ENCODE measurements around the gene RANBP6. TPM values are rescaled to one million over a fixed set of nuclear protein-coding genes. Genes with fewer than 3 reads are reported as not detected.

Gene RANBP6
- 27.2 and 29.2 TPM in 2 replicates for total RNA-seq

DNA sequence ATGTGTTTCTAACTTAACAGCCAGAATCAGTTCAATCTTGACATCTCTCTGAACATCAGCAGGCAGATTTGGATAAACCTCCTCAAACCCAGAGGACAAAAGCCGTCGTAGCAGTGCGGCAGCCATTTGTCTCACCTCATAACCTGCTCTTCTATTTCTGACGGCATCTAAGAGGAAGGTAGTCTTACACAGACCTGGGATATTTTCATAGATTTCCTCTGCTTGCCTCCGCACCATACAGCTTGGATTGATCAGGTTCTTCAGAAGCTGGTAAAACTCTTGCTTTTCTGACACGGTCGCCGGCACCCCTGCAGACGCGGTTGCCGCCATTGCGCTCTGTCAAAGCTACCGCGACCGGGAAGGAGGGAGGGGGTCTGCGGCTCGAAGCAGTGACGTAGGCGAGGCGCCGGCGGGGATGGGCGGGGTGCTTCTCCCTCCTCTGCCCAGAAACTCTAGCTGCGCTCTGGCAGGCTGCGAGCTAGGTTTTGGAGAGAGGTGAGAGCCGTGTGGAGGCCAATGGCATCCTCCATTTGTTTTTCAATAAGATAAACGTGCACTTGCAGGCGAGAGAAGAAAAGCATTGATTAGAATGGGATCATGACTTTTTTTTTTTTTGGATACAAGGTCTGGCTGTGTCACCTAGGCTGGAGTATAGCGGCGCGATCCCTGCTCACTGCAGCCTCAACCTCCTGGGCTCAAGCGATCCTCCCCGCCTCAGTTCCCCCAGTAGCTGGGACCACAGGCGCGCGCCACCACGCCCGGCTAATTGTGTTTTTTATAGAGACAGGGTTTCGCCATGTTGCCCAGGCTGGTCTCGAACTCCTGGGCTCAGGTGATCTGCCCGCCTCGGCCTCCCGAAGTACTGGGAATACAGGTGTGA, at the start of gene RANBP6:
Gene RANBP6 (minus strand): TSS at position 347 of the 880 bp plus-strand sequence. CDS start 17 bp downstream, at position 330.

Other genes starting within 250 kb of the RANBP6 start
- 14.9 and 15.1 TPM in 2 replicates for gene ERMP1, start 182.5 kb downstream of the RANBP6 start, total RNA-seq
- gene MLANA, start 124.7 kb downstream of the RANBP6 start, total RNA-seq = not detected in 2 replicates
- gene IL33, start 200.2 kb upstream of the RANBP6 start, total RNA-seq = 180 and 337 TPM in 2 replicates

Measured in aortic smooth muscle cell (primary cell).